Natural killer cell (primary cell): ENCODE data around the gene GFRA3. TPM values are rescaled to one million over a fixed set of nuclear protein-coding genes. Genes with fewer than 3 reads are reported as not detected.

Source experiments
- ATAC-seq, 3 donors: fragments of 150-1000 bp in 2 of 3; fragments of 200-7000 bp in 1 of 3; cut with Tn5 transposase; 1 replicate in 1 of 3; 2 replicates in 2 of 3; pipeline ENCODE4 v1.10.0; 2021; ENCODE audit warnings: mild to moderate bottlenecking in 2 of 3, moderate library complexity in 2 of 3
- DNase-seq, 2 donors: peaks; one replicate each; pipeline versions ENCODE4 v3.0.0 to v3.0.0-alpha.2; 2013 to 2021; ENCODE audit warnings: mixed read lengths in 1 of 2
- H3K27ac ChIP-seq: one replicate; pipeline ENCODE4 v1.5.1; 2013; ENCODE audit warnings: mild to moderate bottlenecking, low read length
- H3K27me3 ChIP-seq: one replicate; pipeline ENCODE4 v1.6.1; 2013; ENCODE audit warnings: low read length; ENCODE audit not compliant: control insufficient read depth, insufficient read depth
- H3K36me3 ChIP-seq: one replicate; pipeline ENCODE4 v1.6.1; 2013; ENCODE audit warnings: low read length; ENCODE audit not compliant: control insufficient read depth, insufficient read depth
- H3K4me1 ChIP-seq: one replicate; pipeline ENCODE4 v1.6.1; 2013; ENCODE audit warnings: low read length; ENCODE audit not compliant: control insufficient read depth, insufficient read depth
- H3K4me3 ChIP-seq: one replicate; pipeline ENCODE4 v1.5.1; 2013; ENCODE audit warnings: low read length
- H3K9me3 ChIP-seq: one replicate; pipeline ENCODE4 v1.6.1; 2013; ENCODE audit warnings: low read length; ENCODE audit not compliant: control insufficient read depth, insufficient read depth
- H3K27ac Mint-ChIP-seq, 2 donors: one replicate each; pipeline ENCODE4 v1.8.0; 2022; ENCODE audit warnings: mild to moderate bottlenecking in 2 of 2, mixed read lengths in 2 of 2, moderate library complexity in 1 of 2
- H3K27me3 Mint-ChIP-seq, 2 donors: one replicate each; pipeline ENCODE4 v1.8.0; 2022; ENCODE audit warnings: low read depth in 2 of 2, mixed read lengths in 2 of 2
- H3K36me3 Mint-ChIP-seq: one replicate; pipeline ENCODE4 v1.8.0; 2022; ENCODE audit warnings: mixed read lengths
- H3K4me1 Mint-ChIP-seq, 2 donors: one replicate each; pipeline ENCODE4 v1.8.0; 2022; ENCODE audit warnings: mixed read lengths in 2 of 2
- H3K4me3 Mint-ChIP-seq: one replicate; pipeline ENCODE4 v1.8.0; 2022; ENCODE audit warnings: mild to moderate bottlenecking, moderate library complexity, mixed read lengths
- H3K9me3 Mint-ChIP-seq, 2 donors: one replicate each; pipeline ENCODE4 v1.8.0; 2022; ENCODE audit warnings: mixed read lengths in 2 of 2
- CTCF ChIP-seq: fragments of 200-600 bp; IDR thresholded peaks from one replicate; pipeline ENCODE4 v1.8.0; 2022; ENCODE audit warnings: antibody characterized with exemption
- WGBS: methylation state at CpG from one replicate; pipeline ENCODE4 v1.1.7; 2013; ENCODE audit warnings: missing lambda C conversion rate; ENCODE audit not compliant: insufficient coverage; 5-methylcytosine and 5-hydroxymethylcytosine counted together
- intact Hi-C: fragments of 100-400 bp; cut with micrococcal nuclease; formaldehyde crosslinking; loops from one replicate; pipeline ENCODE4 v1.14.2; 2022
- total RNA-seq, 4 donors: library from RNA; stranded (reverse); fragments of 120-200 nt in 1 of 4; gene quantifications; one replicate each; pipeline versions ENCODE4 v1.2.3 to v1.2.4, GENCODE V29; 2013 to 2022

Gene GFRA3
- total RNA-seq, 3 donors from 2014 or later (not counting 1 experiment from before 2014, with no cell fraction given): not detected

DNA sequence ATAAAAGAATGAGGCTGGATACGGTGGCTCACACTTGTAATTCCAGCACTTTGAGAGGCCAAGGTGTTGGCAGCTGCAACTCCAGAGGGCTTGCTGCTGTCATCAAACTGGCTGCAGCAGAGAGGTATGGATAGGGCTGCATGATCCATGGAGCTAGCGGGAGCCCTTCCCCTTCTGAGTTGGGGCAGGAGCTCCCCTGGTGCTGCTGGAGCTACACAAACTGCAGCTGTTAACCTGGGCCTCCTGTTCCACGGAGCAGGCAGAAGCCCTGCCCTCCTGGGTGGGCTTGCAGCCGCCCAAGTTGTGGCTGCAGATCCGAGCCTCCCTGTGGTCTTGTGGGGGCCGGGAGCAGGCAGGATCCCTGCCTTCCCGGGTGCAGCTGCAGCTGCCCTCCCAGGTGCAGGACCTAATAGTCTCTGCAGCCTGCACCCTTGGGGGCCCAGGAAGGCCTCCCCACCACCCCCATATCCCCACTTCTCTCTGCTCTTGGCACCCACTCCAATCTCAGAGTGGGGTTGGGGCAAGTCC is 41.4 kb upstream of the GFRA3 start:
- intact Hi-C loops: no loop called here
- no peak overlapping the region for H3K27ac ChIP-seq
- ATAC-seq (no peak), DNase-seq (no peak)
- no peaks in the 10 kb centered on the region for H3K9me3 Mint-ChIP-seq
- no peaks in the 10 kb centered on the region for H3K9me3 ChIP-seq
- no peaks in the 10 kb centered on the region for H3K4me1 Mint-ChIP-seq
- H3K36me3 ChIP-seq: no peaks in the 10 kb centered on the region
- TF ChIP-seq CTCF: no peak
- H3K4me3 Mint-ChIP-seq: no peak overlapping the region
- H3K27me3 ChIP-seq: no peaks in the 10 kb centered on the region
- H3K27ac Mint-ChIP-seq: no peak overlapping the region
- H3K4me1 ChIP-seq: no peaks in the 10 kb centered on the region
- no peak overlapping the region for H3K4me3 ChIP-seq
- WGBS: 95% methylated on average over 7 of the region's 7 CpGs
- no peaks in the 10 kb centered on the region for H3K27me3 Mint-ChIP-seq
- H3K36me3 Mint-ChIP-seq: no peaks in the 10 kb centered on the region

- no peaks in the 10 kb centered on the region for H3K27me3 Mint-ChIP-seq
- Histone ChIP-seq H3K9me3 (no peaks in the 10 kb centered on the region), H3K4me1 (no peaks in the 10 kb centered on the region), H3K27ac (no peak overlapping the region), H3K4me3 (no peak overlapping the region), H3K27me3 (no peaks in the 10 kb centered on the region), H3K36me3 (no peaks in the 10 kb centered on the region)
- no peak for TF ChIP-seq CTCF
- no peak overlapping the region for H3K4me3 Mint-ChIP-seq
- DNase-seq (peak in 1 of 2 donors; percentile 19), ATAC-seq (no peak)
- H3K36me3 Mint-ChIP-seq: no peaks in the 10 kb centered on the region
- H3K4me1 Mint-ChIP-seq: no peaks in the 10 kb centered on the region
- H3K9me3 Mint-ChIP-seq: no peaks in the 10 kb centered on the region
- no peak overlapping the region for H3K27ac Mint-ChIP-seq
- 35% methylated on average over 1 of the region's 1 CpG for WGBS
- intact Hi-C loops: no loop called here
Measured at GRCh38 chr5:138305797-138306196, 31.4 kb upstream of the GFRA3 start.

- no peaks in the 10 kb centered on the region for H3K4me1 ChIP-seq
- Mint-ChIP-seq H3K9me3 (no peaks in the 10 kb centered on the region), H3K27me3 (no peaks in the 10 kb centered on the region), H3K27ac (no peak overlapping the region), H3K4me1 (no peaks in the 10 kb centered on the region), H3K36me3 (no peaks in the 10 kb centered on the region), H3K4me3 (no peak overlapping the region)
- 96% methylated on average over 6 of the region's 6 CpGs for WGBS
- DNase-seq (no peak), ATAC-seq (no peak)
- intact Hi-C loops: no loop called here
- no peaks in the 10 kb centered on the region for H3K36me3 ChIP-seq
- H3K27me3 ChIP-seq: no peaks in the 10 kb centered on the region
- no peak overlapping the region for H3K27ac ChIP-seq
- no peak for TF ChIP-seq CTCF
- H3K9me3 ChIP-seq: no peaks in the 10 kb centered on the region
- no peak overlapping the region for H3K4me3 ChIP-seq
Measured at GRCh38 chr5:138303372-138303771, 29.0 kb upstream of the GFRA3 start.

DNA sequence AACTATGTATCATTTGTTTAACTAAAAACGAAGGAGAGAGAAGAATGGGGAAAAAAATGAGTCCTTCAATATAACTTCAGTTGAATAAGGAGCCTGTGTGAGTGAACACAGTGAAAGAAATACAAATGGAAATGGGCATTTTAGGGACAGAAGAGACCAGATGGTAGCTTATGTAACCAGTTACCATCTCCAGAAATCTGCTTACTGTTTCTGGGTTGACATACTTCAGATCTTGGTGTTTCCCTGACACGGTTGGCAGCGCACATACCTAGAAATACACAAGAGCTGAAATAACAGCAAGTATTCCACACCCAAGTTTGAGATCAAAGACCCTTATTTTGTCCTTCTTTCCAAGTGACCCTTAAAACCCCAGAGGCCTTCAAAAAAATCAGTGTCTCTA is 14.9 kb upstream of the GFRA3 start:
- H3K4me3 ChIP-seq: no peak overlapping the region
- H3K27ac Mint-ChIP-seq: no peak overlapping the region
- no peaks in the 10 kb centered on the region for H3K27me3 Mint-ChIP-seq
- no peaks in the 10 kb centered on the region for H3K36me3 Mint-ChIP-seq
- H3K9me3 Mint-ChIP-seq: no peaks in the 10 kb centered on the region
- H3K27me3 ChIP-seq: no peaks in the 10 kb centered on the region
- DNase-seq: no peak
- no peaks in the 10 kb centered on the region for H3K9me3 ChIP-seq
- no peak overlapping the region for H3K4me3 Mint-ChIP-seq
- 100% methylated on average over 2 of the region's 3 CpGs for WGBS
- ATAC-seq: no peak
- intact Hi-C loops: no loop called here
- no peak overlapping the region for H3K27ac ChIP-seq
- TF ChIP-seq CTCF: no peak
- no peaks in the 10 kb centered on the region for H3K36me3 ChIP-seq
- H3K4me1 Mint-ChIP-seq: no peaks in the 10 kb centered on the region
- no peaks in the 10 kb centered on the region for H3K4me1 ChIP-seq
